Activated gamma-delta T cell (primary cell): ENCODE data around the gene RELA.
"Not testable (repeated sequence)": the region's sequence is repeated elsewhere in the genome, so short reads cannot be mapped to it uniquely, and the experiment has no call there.

ENCODE experiments used
- DNase-seq: peaks from one replicate; lab custom pipeline; 2025; lab: John Stamatoyannopoulos, UW

Gene RELA

DNA sequence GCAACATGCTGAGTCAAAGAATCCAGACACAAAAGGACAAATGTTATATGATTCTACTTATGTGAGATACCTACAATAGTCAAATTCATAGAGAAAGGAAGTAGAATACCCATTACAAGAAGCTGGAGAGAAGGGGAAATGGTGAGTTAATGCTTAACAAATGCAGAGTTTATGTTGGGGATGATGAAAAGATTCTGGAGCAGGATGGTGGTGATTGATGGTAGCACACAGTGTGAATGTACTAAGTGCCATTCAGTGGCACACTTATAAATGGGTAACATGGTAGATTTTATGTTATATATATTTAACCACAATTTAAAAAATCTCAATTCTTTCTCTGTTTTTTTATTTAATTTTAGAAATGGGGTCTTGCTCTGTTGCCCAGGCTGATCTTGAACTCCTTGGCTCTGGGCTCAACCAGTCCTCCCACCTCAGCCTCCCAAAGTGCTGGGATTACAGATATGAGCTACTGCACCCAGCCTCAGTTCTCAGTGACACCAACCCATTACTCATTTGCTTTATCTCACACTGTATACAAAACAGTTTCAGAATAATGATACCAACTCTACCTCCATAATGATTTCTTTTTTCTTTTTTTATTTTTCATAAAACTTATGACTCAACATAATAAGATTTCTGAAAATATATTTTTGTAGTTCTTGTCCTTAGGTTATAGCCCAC, 9.6 kb upstream of the RELA start:
- no peak for DNase-seq

DNA sequence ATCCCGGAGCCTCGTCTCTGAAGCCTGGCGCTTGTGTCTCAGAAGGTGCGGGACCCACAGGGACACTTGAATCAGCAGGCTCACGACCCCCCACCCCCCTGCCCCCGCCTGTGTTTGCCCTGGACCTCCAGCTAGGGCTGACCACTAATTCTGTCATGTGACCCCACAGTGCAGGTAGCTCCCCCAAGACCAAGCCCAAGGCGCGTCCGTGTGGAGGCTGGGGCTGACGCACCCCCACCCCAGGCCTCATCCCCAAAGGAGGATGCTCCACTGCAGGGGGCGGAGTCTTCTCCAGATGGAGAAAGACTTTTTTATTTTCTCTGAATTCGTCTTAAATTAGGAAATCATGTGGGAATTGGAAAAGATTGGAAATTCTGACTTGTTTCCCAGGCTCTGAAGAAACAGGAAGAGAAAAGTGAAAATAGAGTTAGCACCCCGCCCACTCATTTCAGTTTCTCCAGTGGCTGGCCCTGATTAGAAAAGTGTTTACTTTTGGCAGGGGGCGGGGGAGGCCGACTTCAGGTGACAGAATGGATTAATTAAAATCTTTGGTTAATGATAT, 1.0 kb upstream of the RELA start:
- no peak for DNase-seq

DNA sequence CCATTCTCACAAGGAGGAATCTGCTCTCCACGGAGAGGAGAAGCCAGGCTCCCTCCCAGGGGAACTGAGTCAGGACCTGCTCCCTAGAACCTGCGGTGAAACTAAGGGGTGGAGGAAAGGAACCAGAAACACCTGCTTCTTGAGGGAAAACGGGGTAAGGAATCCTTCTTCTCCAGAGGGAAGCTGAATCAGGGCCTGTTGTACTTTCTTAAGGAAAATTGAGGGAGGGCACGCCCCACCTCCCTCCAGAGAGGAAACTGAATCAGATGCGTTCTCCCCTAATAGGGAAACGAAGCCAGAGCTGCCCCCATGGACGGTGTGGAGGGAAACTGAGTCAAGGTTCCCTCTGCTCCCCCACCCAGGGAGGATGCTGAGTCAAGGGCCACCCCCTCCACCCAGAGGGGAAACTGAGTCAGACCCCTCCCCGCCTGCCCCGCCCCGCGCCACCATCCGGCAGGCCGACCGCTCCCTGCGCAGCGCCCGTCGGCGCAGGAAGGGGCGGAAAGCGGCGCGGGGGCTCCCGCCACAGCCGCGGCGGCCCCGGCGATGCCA, 393 bp downstream of the RELA start:
- no peak for DNase-seq

DNA sequence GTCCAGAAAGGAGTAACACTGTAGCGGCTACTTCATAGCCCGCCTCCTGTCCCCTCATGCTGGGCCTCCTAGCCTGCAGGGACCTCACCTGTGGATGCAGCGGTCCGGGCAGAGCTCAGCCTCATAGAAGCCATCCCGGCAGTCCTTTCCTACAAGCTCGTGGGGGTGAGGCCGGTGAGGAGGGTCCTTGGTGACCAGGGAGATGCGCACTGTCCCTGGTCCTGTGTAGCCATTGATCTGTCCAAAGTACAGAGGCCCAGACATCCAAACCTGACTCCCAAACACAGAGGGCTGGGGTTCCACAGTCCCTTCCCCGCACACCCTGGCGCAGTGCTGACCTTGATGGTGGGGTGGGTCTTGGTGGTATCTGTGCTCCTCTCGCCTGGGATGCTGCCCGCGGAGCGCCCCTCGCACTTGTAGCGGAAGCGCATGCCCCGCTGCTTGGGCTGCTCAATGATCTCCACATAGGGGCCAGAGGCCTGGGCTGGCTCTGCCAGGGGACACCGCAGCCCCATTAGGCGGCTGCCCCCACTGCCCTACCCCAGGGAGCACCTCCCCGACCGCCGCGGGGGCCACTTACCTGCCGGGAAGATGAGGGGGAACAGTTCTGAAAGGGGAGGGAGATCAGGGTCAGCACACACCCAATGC, 993 bp downstream of the RELA start:
- DNase-seq = no peak

DNA sequence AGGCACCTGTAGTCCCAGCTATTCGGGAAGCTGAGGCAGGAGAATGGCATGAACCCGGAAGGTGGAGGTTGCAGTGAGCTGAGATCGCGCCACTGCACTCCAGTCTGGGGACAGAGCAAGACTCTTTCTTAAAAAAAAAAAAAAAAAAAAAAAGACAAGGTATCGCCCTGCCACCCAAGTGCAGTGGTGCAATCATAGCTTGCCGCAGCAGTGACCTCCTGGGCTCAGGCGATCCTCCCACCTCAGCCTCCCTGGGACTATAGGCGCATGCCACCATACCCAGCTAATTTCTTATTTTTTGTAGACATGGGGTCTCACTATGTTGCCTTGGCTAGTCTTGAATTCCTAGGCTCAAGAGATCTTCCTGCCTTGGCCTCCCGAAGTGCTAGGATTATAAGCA, 1.8 kb downstream of the RELA start:
- not testable (repeated sequence) for DNase-seq

DNA sequence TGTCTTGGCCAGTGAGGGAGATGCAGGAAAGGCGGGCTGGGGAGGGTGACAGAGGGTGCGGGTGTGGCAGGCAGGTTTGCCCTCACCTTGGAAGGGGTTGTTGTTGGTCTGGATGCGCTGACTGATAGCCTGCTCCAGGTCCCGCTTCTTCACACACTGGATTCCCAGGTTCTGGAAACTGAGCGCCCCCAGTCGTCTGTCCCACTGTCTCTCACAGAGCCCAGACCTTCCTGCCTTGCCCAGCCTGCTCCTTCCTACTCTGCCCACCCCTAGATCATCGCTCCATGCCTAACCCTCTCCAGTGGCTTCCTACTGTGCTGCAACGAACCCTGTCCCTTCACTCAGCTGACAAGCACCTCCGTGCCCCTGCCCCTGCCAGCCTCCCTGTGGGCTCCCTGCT, 2.7 kb downstream of the RELA start:
- no peak for DNase-seq

DNA sequence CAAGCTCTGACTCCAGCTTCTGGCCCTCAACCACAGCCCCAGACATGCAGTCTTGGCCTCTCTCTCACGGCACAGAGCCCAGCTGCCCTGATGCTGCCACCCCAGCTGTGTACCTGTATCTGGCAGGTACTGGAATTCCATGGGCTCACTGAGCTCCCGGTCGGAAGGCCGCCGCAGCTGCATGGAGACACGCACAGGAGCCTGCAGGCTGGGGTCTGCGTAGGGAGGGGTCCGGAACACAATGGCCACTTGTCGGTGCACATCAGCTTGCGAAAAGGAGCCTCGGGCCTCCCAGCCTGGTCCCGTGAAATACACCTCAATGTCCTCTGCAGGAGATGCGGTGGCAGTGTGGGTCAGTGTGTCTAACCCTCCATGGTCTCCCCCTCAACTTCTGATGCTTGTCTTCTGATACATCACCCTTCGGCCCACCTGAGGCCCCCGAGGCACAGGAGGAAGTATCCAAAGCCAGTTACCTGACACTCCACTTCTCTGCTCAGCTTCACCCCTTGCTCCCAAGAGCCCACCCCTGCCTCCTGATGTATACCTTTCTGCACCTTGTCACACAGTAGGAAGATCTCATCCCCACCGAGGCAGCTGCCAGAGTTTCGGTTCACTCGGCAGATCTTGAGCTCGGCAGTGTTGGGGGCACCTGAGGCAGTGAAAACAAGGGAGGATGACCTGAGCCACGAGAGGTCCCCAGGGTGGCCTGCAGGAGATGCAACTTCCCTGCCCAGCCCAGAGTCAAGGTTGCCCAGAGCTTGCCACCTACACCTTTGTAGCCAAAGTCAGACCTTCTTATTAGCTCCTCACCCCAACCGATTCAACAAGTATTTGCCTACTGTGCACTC, 4.3 kb downstream of the RELA start:
- no peak for DNase-seq

DNA sequence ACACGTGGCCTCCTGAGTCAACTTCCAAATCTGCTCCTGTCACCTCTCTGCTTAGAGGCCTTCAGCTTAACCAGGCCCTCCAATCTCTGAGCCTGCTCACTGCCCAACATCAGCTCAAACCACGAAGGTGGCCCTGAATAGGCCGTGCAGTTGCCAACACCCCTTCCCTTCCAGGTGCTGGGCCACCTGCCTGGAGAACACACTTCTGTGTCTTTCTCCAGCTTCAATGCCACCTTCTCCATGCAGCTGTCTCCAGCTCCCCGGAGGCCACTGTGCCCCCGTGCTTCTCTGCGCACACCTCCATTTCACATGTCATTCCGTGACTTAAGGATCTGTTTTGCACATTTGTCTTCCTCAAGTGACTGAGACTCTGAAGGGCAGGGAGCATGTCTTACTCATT, 5.3 kb downstream of the RELA start:
- no peak for DNase-seq

DNA sequence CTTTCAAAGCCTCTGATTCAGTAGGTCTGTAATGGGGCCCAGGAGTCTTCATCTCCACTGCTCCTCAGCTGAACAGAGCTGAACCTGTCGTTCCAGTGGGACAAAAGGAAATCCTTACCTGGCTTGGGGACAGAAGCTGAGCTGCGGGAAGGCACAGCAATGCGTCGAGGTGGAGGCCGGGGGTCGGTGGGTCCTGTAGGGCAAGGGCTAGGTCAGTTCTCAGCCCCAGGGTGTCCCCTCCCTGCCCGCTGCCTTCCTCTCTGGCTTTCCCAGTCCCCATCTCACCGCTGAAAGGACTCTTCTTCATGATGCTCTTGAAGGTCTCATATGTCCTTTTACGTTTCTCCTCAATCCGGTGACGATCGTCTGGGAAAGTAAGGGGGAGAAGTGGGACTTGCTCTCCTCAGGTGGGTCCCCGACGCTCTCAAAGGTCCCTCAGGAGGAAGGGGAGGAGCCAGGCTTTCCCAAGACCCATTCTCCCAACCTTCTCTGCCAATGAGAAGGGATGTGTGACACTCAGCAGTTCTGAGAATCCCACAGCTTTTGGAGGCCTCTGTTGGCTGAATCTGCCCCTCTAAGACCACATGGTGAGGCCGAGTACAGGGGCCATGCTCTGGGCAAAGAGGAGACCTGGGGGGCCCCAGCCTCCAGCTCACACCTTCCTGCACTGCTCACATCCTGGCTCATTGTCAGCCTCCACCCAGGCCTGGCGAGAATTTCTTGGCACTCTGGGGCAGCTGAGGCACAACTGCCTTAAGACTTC, 7.0 kb downstream of the RELA start:
- no peak for DNase-seq

DNA sequence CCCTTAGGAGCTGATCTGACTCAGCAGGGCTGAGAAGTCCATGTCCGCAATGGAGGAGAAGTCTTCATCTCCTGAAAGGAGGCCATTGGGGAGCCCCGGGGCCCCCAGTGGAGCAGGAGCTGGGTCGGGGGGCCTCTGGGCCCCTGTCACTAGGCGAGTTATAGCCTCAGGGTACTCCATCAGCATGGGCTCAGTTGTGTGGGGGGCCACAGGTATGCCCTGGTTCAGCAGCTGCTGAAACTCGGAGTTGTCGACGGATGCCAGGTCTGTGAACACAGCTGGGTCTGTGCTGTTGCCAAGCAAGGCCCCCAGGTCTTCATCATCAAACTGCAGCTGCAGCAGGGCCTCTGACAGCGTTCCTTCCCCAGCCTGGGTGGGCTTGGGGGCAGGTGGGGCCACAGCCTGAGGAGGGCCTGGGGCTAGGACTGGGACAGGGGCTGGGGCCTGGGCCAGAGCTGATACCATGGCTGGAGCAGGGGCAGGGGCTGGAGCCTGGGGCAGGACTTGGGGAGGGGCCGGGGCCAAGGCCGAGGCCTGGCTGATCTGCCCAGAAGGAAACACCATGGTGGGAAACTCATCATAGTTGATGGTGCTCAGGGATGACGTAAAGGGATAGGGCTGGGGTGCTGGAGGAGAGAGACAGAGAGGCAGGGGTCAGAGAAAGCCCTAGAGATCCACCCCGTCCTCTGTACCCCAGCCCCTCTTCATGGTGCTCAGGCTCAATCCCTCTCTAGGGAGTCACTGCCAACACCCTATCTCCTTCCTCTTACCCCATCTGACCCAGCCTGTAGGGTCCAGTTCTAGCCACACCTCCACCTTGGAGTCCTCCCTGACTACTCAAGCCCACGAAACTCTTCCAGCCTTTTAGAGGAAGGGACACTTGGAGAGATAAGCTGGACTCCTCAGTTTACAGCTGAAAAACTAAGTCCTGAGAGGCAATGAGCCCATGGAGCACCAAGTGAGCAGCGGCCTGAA, 8.1 kb downstream of the RELA start:
- DNase-seq = no peak

DNA sequence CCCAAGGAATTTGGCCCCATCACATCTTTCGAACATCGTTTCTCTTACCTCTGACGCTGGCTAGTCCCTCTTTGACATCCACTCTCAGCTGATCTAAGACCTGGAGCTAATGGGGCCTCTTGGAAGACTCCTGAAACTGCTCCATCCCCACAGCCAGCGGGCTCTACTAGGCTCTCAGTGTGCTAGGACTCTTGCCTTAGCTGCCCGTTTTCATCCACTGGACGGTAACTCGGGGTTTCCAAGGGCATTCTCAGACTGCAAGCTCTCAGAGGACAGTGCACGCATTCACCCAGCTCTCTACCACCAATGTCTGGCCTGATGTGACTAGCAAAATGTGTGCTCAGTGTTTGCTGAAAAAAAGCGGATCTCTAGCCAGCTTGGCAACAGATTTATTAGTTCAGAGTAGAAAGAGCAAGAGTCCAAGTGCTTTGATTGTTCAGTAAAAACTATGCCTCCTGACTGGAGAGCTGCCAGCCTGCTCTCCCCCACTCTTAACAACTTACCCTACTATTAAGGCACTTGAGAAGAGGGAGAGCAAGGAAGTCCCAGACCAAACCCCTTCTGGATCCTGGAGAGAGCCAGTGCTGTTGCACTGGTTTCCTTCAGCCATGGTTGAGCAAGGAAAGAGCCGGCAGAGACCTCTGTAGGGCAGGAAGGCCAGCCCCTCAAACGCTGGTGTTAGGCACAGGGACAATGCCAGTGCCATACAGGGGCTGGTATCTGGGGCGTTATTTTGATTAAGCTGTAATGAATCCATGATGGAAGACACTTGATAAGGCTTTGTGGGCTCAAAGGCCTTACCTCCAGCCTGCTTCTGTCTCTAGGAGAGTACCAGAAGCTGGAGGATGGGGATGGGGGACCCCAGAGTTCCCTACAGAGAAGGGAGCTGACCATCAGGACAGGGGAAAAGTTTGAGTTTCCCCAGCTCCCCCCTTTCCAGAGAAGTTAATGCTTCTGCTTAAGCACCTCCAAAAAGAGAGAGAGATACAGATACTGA, 9.2 kb downstream of the RELA start:
- no peak for DNase-seq

DNA sequence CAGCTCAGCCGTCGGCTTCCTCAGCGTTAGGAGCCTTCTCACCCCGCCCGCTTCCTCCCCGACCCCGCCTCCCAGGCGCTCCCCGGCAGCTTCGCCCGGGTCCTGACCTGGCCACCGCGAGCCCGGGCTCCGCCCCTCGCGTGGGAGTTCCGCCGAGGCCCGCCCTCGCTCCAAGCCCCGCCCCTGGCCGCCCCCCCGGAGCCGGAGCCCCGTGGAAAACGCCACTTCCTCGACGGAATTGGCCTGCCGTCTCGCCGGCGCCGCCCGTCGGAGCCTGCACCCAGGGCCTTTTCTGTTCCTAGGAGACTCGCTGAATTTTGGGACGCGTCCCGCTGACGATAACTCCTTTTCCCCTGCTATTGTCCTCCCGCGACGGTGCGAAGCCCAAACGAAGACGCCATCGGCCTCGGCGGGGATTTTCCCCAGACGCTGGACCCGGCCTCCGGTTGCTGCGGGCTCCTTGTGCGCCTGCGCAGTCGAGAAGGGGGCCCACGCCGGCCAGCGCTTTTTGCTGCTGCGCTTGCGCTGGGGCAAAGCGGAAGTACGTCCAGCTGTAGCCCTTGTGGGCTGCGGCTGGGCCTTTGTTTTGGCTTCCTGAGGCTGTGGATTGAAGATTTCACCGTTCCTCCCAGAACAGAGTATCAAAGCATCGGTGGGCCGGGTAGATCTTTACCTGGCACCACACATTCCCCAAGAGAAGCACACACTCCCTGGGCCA, 10.0 kb downstream of the RELA start:
- peak; percentile 96 for DNase-seq

DNA sequence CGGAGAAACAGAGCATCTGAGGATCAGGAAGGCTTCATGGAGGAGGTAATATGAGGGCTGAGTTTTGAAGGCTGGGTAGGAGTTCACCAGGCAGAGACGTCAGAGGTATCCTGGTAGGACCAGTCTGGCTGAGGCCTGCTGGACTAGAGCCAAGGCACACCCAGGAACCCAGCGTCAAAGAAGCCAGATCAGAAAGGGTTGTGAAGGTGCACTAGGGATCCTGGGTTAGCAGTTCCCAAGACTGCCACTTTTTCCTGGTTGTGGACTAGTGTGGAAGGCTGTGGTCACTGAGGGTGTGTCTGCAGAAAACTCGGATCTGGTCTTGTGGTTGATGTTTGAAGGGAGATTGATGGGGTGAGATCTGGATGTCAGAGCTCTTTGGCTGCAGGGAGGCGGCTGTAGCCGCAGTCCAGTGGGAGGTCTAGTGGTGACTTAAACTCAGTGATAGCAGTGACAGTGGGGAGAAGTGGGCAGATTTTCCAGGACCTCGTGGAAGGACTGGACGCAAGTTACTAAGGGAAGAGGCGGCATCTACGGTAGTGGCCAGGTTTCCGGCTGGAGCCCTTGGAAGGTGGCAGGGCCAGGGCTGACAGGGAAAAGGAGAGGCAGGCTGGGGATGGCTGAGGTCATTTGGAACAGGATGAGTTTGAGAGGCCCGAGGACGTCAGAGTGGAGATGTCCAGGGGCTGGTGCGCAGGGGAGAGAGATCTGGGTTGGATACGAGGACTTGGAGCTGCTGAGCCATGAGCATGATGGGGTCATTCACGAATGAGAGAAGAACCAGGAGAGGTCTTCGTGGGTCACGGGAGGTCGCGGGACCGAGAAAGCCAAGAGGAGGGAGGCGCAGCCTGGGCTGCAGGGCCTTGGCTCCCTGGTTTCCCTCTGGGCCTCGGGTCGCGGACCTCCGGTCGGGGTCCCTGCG, 10.9 kb downstream of the RELA start:
- DNase-seq = no peak

DNA sequence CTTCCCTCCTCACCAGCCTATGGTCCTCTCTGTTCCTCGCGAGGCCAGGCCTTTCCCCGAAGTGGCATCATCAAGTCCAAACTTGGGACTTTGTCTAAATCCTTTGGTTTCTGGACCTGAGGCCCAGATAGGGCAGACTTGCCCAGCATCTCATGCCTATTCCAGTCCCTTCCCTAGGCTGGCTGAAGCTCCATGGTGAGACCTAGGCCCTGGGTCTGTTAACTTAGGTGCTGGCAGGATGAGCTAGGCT, 11.5 kb downstream of the RELA start:
- DNase-seq = no peak

DNA sequence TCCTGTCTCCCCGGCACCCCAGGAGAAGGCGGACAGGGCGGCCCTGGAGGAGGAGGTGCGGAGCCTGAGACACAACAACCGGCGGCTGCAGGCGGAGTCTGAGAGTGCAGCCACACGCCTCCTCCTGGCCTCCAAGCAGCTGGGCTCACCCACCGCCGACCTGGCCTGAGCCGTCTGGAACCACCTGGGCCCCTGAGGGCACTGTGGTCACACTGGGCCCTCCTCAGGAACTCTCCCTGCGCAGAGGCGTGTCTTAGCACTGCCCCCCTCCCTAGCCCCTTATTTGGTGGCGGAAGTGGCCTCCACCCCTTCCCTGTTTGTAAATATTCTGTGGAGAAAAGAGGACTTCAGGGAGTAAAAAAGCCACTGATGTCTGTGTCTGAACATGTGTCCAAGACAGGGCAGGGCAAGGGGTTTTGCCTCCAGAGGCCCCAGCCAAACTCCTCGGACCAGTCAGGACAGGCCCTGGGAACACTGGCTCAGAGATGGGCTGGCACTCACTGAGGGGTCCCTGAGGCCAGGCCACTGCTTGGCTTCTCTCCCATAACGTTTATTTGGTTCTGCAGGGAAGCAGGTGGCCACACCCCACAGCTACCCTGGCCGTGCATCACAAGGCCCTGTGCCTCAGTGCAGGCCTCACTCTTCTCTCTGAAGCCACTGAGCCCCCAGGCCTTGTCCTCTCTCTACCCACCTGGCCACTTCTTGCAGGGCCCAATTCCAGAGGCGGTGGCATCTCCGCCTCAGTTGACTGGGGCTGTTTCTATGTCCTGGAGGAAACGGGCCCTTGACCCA, 12.0 kb downstream of the RELA start:
- DNase-seq = no peak

DNA sequence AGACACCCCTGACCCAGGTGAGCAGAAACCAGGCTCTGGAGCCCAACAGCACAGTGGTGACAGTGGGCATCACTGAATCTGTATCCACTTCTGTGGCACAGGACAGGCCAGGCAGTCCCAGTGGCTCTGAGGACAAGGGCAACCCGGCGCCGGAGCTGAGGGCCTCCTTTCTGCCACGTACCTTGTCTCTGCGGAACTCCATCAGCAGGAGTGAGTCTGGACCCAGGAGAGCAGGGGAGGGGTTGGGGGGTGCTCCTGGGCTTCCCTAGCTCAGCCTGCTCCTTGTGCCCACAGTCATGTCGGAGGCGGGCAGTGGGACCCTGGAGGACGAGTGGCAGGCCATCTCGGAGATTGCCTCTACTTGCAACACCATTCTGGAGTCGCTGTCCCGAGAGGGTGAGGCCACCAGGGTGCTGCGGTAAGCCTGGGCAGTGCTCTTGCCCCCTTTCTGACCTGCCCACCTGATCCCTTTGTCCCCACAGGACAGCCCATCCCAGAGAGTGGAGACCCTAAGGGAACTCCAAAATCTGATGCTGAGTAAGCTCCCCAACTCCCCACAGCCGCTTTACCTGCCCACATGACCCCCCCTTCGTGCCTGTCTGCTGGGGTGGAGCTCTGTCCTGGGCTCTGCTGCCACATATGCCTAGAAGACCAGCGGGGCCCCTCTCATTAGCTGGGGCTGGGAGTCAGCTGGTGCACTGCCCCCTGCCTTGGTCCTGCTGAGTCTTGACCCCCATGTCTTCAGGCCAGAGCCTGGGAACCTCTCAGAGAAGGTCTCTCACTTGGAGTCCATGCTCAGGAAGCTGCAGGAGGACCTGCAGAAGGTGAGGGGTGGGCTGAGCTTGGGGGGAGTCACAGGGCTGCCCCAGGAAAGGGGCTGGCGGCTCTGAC, 12.8 kb downstream of the RELA start:
- no peak for DNase-seq
